Transverse colon (tissue), 3 donors: ENCODE data around the gene GALNT18.

Experiments
- CTCF ChIP-seq, 5 experiments: fragments of 200-600 bp in 3 of 5; fragments of 450-650 bp in 2 of 5; sonication (generic) in 3 of 5; IDR thresholded peaks; 1 replicate in 2 of 5; 2 replicates in 3 of 5; pipeline ENCODE4 v1.5.1; 2016 to 2017; ENCODE audit warnings: antibody characterized with exemption in 5 of 5, inconsistent platforms in 3 of 5, mild to moderate bottlenecking in 2 of 5, moderate library complexity in 1 of 5
- POLR2A ChIP-seq: fragments of 450-650 bp; IDR thresholded peaks from one replicate; pipeline ENCODE4 v1.6.1; 2016; ENCODE audit warnings: antibody characterized with exemption, mild to moderate bottlenecking, moderate library complexity

GRCh38 chr11:11401960-11402535 lies 219.8 kb downstream of the GALNT18 start:
- TF ChIP-seq CTCF (IDR thresholded peaks at IDR 0.05) (no peak), POLR2A (no peak)
